Psoas muscle (tissue), 8 donors: Measurements from ENCODE around the gene SNRNP25. TPM values are rescaled to one million over a fixed set of nuclear protein-coding genes. Genes with fewer than 3 reads are reported as not detected.

Experiments
- ATAC-seq, 4 donors: fragments of 200-7000 bp; cut with Tn5 transposase; one replicate each; pipeline ENCODE4 v1.9.1; 2020; ENCODE audit warnings: moderate library complexity in 3 of 4, mild to moderate bottlenecking in 2 of 4
- DNase-seq, 2 donors: peaks; one replicate each; pipeline ENCODE4 v3.0.0-alpha.2; 2020
- H3K27ac ChIP-seq: fragments of 200-600 bp; one replicate; pipeline ENCODE4 v1.8.0; 2022
- H3K27me3 ChIP-seq, 3 donors: fragments of 200-600 bp in 1 of 3; one replicate each; pipeline versions ENCODE4 v1.6.1 to v1.8.0; 2013 to 2022; ENCODE audit warnings: low read length in 2 of 3, mild to moderate bottlenecking in 2 of 3, moderate library complexity in 1 of 3; ENCODE audit not compliant: insufficient read depth in 3 of 3
- H3K36me3 ChIP-seq, 2 donors: fragments of 200-600 bp in 1 of 2; one replicate each; pipeline versions ENCODE4 v1.6.1 to v1.8.0; 2013 to 2022; ENCODE audit warnings: low read depth in 1 of 2, mild to moderate bottlenecking in 1 of 2, moderate library complexity in 1 of 2; ENCODE audit not compliant: insufficient read depth in 1 of 2
- H3K4me1 ChIP-seq: fragments of 200-600 bp; one replicate; pipeline ENCODE4 v1.8.0; 2022
- H3K4me3 ChIP-seq: fragments of 200-600 bp; one replicate; pipeline ENCODE4 v1.8.0; 2022; ENCODE audit warnings: mild to moderate bottlenecking
- H3K9me3 ChIP-seq: fragments of 200-600 bp; one replicate; pipeline ENCODE4 v1.8.0; 2022
- CTCF ChIP-seq: fragments of 200-600 bp; IDR thresholded peaks from one replicate; pipeline ENCODE4 v1.8.0; 2022; ENCODE audit warnings: antibody characterized with exemption
- WGBS, 3 donors: extraction: QIAGEN DNeasy Blood & Tissue Kit; methylation state at CpG; one replicate each; pipeline versions ENCODE4 v1.1.6 to v1.1.7; 2013; 5-methylcytosine and 5-hydroxymethylcytosine counted together
- intact Hi-C, 2 donors: fragments of 100-400 bp; cut with DNase I; formaldehyde crosslinking; loops; one replicate each; pipeline versions ENCODE4 v1.11.0 to v1.14.2; 2022
- polyA plus RNA-seq, 3 donors: library from polyadenylated mRNA; stranded (reverse); fragments of 200-250 nt; gene quantifications; one replicate each; pipeline ENCODE4 v1.2.3, GENCODE V29; 2013
- total RNA-seq, 4 donors: library from RNA; stranded (reverse); fragmentation: NEBNext Ultra II Directional in 2 of 4; extraction: Animal tissue kit (Norgen Biotek cat#: 25700) in 2 of 4; gene quantifications; one replicate each; pipeline versions ENCODE4 v1.2.1 to v1.2.4, GENCODE V29; 2021 to 2023
- donor health status: healthy with polysubstance abuse.
- donor health status: DM: no; HTN: no; CAD: no; lungs with moderate emphysema.
- donor health status: Bipolar disorder and iron deficiency.
- donor health status: healthy.
- donor health status: DM: yes; HTN: yes; CAD: no.
- donor health status: DM: no; HTN: no; CAD: no.
- donor health status: DM: no; HTN: no; CAD: no.
- donor health status: DM: yes; HTN: yes; CAD: no.

Gene SNRNP25
- total and polyA plus RNA-seq, 7 donors: 40.0 to 82.2 (median 62.0) TPM

- Histone ChIP-seq H3K27ac (peak within 1 kb of the TSS; percentile 87), H3K27me3 (no peaks in the 10 kb centered on the region), H3K36me3 (no peaks in the 10 kb centered on the region), H3K4me3 (peak within 1 kb of the TSS; percentile 87), H3K4me1 (peaks cover 52% of the 10 kb centered on the region), H3K9me3 (no peaks in the 10 kb centered on the region)
- intact Hi-C loops: no loop called here
- 20 to 40% (median 35%) methylated on average over 33 to 62 of the region's 62 CpGs for WGBS, 3 donors
- TF ChIP-seq CTCF: no peak
- ATAC-seq (peak; percentile 60 to 75 (median 74)), DNase-seq (peak; percentile 72 to 82)
Measured at GRCh38 chr16:72561-73548, 19.2 kb downstream of the SNRNP25 start, which contains the start of gene RHBDF1. TSS of gene RHBDF1 (minus strand) at chr16:72631. CDS start at chr16:65015, 7,616 bp downstream.

GRCh38 chr16:74051-74746 is 20.6 kb downstream of the SNRNP25 start:
- Histone ChIP-seq H3K4me3 (no peak overlapping the region), H3K36me3 (no peaks in the 10 kb centered on the region), H3K9me3 (no peaks in the 10 kb centered on the region), H3K27ac (peak overlapping the region; percentile 21), H3K4me1 (peaks cover 56% of the 10 kb centered on the region), H3K27me3 (no peaks in the 10 kb centered on the region)
- intact Hi-C loops: no loop called here
- DNase-seq (peak in 1 of 2 donors; percentile 58), ATAC-seq (no peak)
- WGBS, 3 donors: 39 to 57% (median 48%) methylated on average over 12 of the region's 12 CpGs
- no peak for TF ChIP-seq CTCF

GRCh38 chr16:74747-75334 is 21.2 kb downstream of the SNRNP25 start:
- DNase-seq (no peak), ATAC-seq (no peak)
- H3K36me3 ChIP-seq: peaks cover 0 to 5% of the 10 kb centered on the region in 2 donors
- TF ChIP-seq CTCF: no peak
- peak overlapping the region; percentile 94 for H3K27ac ChIP-seq
- H3K9me3 ChIP-seq: no peaks in the 10 kb centered on the region
- peaks cover 54% of the 10 kb centered on the region for H3K4me1 ChIP-seq
- H3K27me3 ChIP-seq: no peaks in the 10 kb centered on the region
- intact Hi-C loops: no loop called here
- WGBS, 3 donors: 83 to 89% (median 84%) methylated on average over 16 of the region's 16 CpGs
- no peak overlapping the region for H3K4me3 ChIP-seq

GRCh38 chr16:75580-76501 is 22.2 kb downstream of the SNRNP25 start:
- intact Hi-C loops: no loop called here
- H3K4me1 ChIP-seq: peaks cover 46% of the 10 kb centered on the region
- peaks cover 0 to 15% of the 10 kb centered on the region in 2 donors for H3K36me3 ChIP-seq
- 40 to 41% (median 40%) methylated on average over 10 to 11 of the region's 11 CpGs for whole genome bisulfite sequencing, 3 donors
- peak overlapping the region; percentile 91 for H3K4me3 ChIP-seq
- DNase-seq: peak; percentile 85 to 92
- peak in 2 of 4 donors; percentile 25 to 27 for ATAC-seq
- H3K27ac ChIP-seq: peak overlapping the region; percentile 94
- no peak for TF ChIP-seq CTCF
- H3K9me3 ChIP-seq: no peaks in the 10 kb centered on the region
- no peaks in the 10 kb centered on the region for H3K27me3 ChIP-seq
